IgD-negative memory B cell (primary cell): ENCODE data around the gene AQR. TPM values are rescaled to one million over a fixed set of nuclear protein-coding genes. Genes with fewer than 3 reads are reported as not detected.
"Not testable (repeated sequence)": the region's sequence is repeated elsewhere in the genome, so short reads cannot be mapped to it uniquely, and the experiment has no call there.

Experiments used
- H3K27ac Mint-ChIP-seq, 3 donors: one replicate each; pipeline ENCODE4 v1.8.0; 2020 to 2022; ENCODE audit warnings: mild to moderate bottlenecking in 3 of 3, mixed read lengths in 3 of 3, moderate library complexity in 1 of 3
- H3K27me3 Mint-ChIP-seq: one replicate; pipeline ENCODE4 v1.8.0; 2021; ENCODE audit warnings: mixed read lengths
- H3K36me3 Mint-ChIP-seq: one replicate; pipeline ENCODE4 v1.8.0; 2020; ENCODE audit warnings: mild to moderate bottlenecking, mixed read lengths
- H3K4me1 Mint-ChIP-seq, 3 donors: one replicate each; pipeline ENCODE4 v1.8.0; 2020 to 2022; ENCODE audit warnings: mixed read lengths in 3 of 3, mild to moderate bottlenecking in 1 of 3
- H3K4me3 Mint-ChIP-seq, 4 donors: one replicate each; pipeline ENCODE4 v1.8.0; 2020 to 2022; ENCODE audit warnings: mild to moderate bottlenecking in 4 of 4, mixed read lengths in 4 of 4, moderate library complexity in 3 of 4
- H3K9me3 Mint-ChIP-seq, 3 donors: one replicate each; pipeline ENCODE4 v1.8.0; 2020 to 2021; ENCODE audit warnings: mixed read lengths in 3 of 3, mild to moderate bottlenecking in 1 of 3
- polyA plus RNA-seq: library from polyadenylated mRNA; unstranded; fragments of 300-500 nt; fragmentation: Illumina TruSeq; gene quantifications from one replicate; pipeline ENCODE4 v1.2.3, GENCODE V29; 2021

AQR gene
- polyA plus RNA-seq, 1 donor from 2014 or later: 11.1 TPM

DNA sequence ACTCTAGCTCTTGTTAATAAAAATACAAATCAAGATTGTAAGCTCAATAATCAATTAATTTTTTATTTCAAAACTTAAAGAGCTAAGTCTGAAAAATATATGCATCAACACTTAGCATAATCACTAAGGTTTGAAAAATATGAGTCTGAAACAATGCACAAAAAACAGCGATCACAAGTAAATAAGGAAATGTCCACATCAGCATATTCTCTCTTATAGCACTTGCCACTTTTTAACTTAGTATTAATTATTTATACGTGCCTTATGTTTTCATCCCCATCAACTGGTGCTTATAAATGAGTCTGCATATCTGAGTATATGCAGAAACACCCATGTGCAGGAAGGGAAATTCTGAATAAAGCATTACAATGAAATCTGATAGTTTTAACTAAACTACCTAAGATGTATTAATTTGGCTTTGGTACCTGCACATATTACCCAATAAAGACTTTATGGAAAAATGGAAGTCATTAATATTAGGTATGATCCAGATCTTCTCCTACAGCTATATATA is 28.3 kb downstream of the AQR start:
- no peaks in the 10 kb centered on the region for H3K4me1 Mint-ChIP-seq
- H3K9me3 Mint-ChIP-seq: no peaks in the 10 kb centered on the region
- H3K36me3 Mint-ChIP-seq: peaks cover 7% of the 10 kb centered on the region
- H3K27me3 Mint-ChIP-seq: no peaks in the 10 kb centered on the region
- H3K4me3 Mint-ChIP-seq: no peak overlapping the region
- no peak overlapping the region for H3K27ac Mint-ChIP-seq

DNA sequence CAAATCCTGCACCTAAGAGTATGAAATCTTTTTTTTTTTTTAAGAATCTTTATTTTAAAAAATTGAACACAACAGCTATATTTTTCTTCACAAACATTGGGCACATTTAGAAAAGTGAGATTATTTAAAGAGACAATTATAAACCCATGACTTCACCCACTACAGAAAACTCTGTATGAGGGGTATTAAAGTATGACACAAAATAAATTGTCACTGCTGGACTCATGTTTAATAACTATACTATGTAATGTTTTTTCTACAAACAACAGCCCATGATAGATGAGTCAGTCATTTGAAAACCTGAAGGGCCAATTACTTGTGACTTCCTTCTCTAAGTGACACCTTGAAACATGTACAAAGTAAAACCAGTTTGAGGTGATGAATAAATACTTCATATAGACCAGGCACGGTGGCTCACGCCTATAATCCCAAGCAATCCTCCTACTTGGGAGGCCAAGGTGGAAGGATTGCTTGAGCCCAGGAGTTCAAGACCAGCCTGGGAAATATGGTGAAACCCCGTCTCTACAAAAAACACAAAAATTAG is 36.0 kb downstream of the AQR start:
- Mint-ChIP-seq H3K4me1 (no peaks in the 10 kb centered on the region), H3K4me3 (peak overlapping the region in 1 of 4 donors; percentile 30), H3K36me3 (peaks cover 25% of the 10 kb centered on the region), H3K27ac (no peak overlapping the region), H3K27me3 (no peaks in the 10 kb centered on the region), H3K9me3 (peaks cover 0 to 3% (median 0%) of the 10 kb centered on the region in 3 donors)

GRCh38 chr15:34928349-34928748 is 41.2 kb downstream of the AQR start:
- H3K36me3 Mint-ChIP-seq: peaks cover 28% of the 10 kb centered on the region
- not testable (repeated sequence) for H3K4me1 Mint-ChIP-seq, H3K27ac Mint-ChIP-seq, H3K9me3 Mint-ChIP-seq, H3K4me3 Mint-ChIP-seq, H3K27me3 Mint-ChIP-seq

DNA sequence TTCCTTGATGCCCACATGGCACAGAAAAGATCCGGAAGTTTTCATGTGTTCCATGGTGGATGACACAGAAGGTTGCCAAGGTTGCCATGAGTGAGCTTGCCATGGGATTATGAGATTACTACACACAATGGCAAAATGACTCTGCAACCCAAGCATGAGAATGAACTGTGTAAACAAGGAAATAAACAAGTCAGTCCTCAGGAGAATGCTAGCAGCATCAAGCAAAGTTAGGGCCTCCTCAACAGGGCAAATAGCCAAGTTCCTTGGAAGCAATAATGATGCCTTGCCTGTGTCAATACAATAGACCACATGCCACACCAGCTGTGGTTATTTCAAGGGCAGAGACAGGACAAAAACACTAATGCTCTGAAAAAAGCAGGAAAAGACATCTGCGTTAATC is 41.8 kb downstream of the AQR start:
- Mint-ChIP-seq H3K27me3 (no peaks in the 10 kb centered on the region), H3K9me3 (peaks cover 0 to 3% (median 0%) of the 10 kb centered on the region in 3 donors), H3K4me1 (peaks cover 0 to 2% (median 0%) of the 10 kb centered on the region in 3 donors), H3K27ac (no peak overlapping the region), H3K36me3 (peaks cover 25% of the 10 kb centered on the region), H3K4me3 (no peak overlapping the region)

DNA sequence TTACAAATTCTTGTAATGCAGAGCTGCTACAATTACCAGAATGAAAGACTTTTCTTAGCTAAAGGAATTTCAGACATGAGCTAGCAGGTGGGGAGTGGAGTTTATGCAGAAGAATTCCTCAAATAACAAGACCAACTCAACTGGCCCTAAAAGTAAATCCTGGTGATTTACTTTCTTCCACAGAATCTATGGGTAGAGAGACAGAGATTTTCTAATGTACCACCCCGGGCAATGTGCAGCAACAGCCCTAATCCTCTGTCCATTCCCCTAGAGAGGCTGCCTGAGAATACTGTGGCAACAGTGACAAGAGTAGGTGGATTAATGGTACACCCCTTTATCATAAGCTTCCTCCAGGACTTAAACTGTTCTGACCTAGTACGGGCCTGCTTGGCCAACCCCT is 55.2 kb downstream of the AQR start:
- Mint-ChIP-seq H3K36me3 (peaks cover 6% of the 10 kb centered on the region), H3K4me3 (no peak overlapping the region), H3K9me3 (no peaks in the 10 kb centered on the region)

DNA sequence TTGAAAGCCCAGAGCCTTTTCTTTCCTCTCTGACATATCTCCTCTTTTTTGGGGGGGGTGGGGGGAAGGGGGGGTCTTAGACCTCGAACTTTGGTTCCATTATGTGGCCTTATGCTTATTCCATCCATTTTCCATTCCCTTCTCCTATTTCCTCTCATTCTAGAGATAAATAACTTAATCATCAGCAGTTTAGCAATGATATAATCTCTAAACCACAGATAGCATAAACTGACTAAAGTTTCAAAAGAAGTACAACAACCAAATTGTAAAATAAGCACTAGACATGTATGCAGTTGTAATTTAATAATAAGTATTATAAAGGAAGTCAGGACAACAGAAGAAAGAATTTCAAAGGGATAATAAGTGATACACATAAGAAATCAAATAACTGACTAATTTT is 64.5 kb downstream of the AQR start:
- H3K27me3 Mint-ChIP-seq: no peaks in the 10 kb centered on the region
- peaks cover 8% of the 10 kb centered on the region for H3K36me3 Mint-ChIP-seq
- no peak overlapping the region for H3K4me3 Mint-ChIP-seq
- peaks cover 0 to 2% (median 0%) of the 10 kb centered on the region in 3 donors for H3K4me1 Mint-ChIP-seq
- no peaks in the 10 kb centered on the region for H3K9me3 Mint-ChIP-seq
- peak overlapping the region in 1 of 3 donors; percentile 47 for H3K27ac Mint-ChIP-seq

More for the DNA sequence above, 55.2 kb downstream of the AQR start:
- H3K4me1 Mint-ChIP-seq: no peaks in the 10 kb centered on the region
- H3K27ac Mint-ChIP-seq: no peak overlapping the region
- H3K27me3 Mint-ChIP-seq: no peaks in the 10 kb centered on the region

GRCh38 chr15:34904527-34904926 is 65.0 kb downstream of the AQR start:
- peaks cover 8% of the 10 kb centered on the region for H3K36me3 Mint-ChIP-seq
- H3K27ac Mint-ChIP-seq: peak overlapping the region in 1 of 3 donors; percentile 47
- no peaks in the 10 kb centered on the region for H3K9me3 Mint-ChIP-seq
- no peak overlapping the region for H3K4me3 Mint-ChIP-seq
- H3K27me3 Mint-ChIP-seq: no peaks in the 10 kb centered on the region
- H3K4me1 Mint-ChIP-seq: peaks cover 0 to 2% (median 0%) of the 10 kb centered on the region in 3 donors

DNA sequence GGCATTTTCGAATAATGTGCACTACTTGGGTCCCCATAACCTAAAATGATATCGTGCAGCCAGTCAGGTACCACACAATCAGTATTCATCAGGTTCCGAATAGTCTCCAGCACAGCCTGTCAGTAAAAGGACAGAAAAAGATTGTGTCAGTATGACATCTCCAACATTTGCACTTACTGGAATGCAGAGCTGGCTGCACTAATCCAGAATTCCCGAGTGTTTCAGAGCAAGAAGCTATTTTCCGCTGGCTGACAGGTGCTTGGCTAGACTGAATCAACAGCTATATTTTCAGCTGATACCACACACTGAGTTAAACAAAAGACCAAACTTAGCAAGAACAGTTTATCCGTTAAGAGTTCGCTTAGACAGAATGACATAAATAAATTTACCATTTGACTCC is 68.8 kb downstream of the AQR start:
- Mint-ChIP-seq H3K9me3 (peaks cover 0 to 2% (median 2%) of the 10 kb centered on the region in 3 donors), H3K27me3 (no peaks in the 10 kb centered on the region), H3K36me3 (peaks cover 18% of the 10 kb centered on the region), H3K4me3 (no peak overlapping the region), H3K4me1 (peaks cover 0 to 2% (median 0%) of the 10 kb centered on the region in 3 donors), H3K27ac (no peak overlapping the region)

- Mint-ChIP-seq H3K36me3 (peaks cover 41% of the 10 kb centered on the region), H3K27ac (no peak overlapping the region), H3K4me1 (peaks cover 0 to 1% (median 0%) of the 10 kb centered on the region in 3 donors)
These were observed 73.4 kb downstream of the AQR start for GRCh38 chr15:34896183-34896582.

DNA sequence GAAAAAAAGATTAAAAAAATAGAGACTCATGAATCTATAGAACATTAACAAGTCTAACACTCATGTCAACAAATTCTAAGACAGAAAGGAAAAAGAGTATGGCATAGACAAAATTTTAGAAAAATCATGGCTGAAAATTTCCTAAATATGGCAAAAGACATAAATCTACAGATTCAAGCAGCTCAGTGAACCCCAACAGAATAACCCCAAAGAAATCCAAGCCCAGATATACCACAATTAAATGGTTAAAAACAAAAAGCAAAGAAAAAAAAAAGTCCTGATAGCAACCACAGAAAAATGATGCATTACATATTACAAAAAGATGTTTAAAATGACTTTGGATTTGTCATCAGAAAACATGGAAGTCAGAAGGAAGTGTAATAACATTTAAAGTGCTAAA is 75.6 kb downstream of the AQR start:
- H3K9me3 Mint-ChIP-seq: peaks cover 15 to 21% (median 17%) of the 10 kb centered on the region in 3 donors
- no peaks in the 10 kb centered on the region for H3K27me3 Mint-ChIP-seq
- H3K27ac Mint-ChIP-seq: no peak overlapping the region
- peak overlapping the region in 1 of 4 donors; percentile 34 for H3K4me3 Mint-ChIP-seq
- H3K4me1 Mint-ChIP-seq: peaks cover 0 to 1% (median 0%) of the 10 kb centered on the region in 3 donors
- peaks cover 45% of the 10 kb centered on the region for H3K36me3 Mint-ChIP-seq

More at GRCh38 chr15:34896183-34896582, 73.4 kb downstream of the AQR start:
- Mint-ChIP-seq H3K4me3 (no peak overlapping the region), H3K27me3 (no peaks in the 10 kb centered on the region), H3K9me3 (peaks cover 13 to 21% (median 17%) of the 10 kb centered on the region in 3 donors)

GRCh38 chr15:34892963-34893591 is 76.5 kb downstream of the AQR start:
- H3K27me3 Mint-ChIP-seq: no peaks in the 10 kb centered on the region
- H3K9me3 Mint-ChIP-seq: peaks cover 15 to 21% (median 17%) of the 10 kb centered on the region in 3 donors
- peaks cover 0 to 1% (median 0%) of the 10 kb centered on the region in 3 donors for H3K4me1 Mint-ChIP-seq
- no peak overlapping the region for H3K4me3 Mint-ChIP-seq
- H3K36me3 Mint-ChIP-seq: peaks cover 45% of the 10 kb centered on the region
- no peak overlapping the region for H3K27ac Mint-ChIP-seq

- H3K27ac Mint-ChIP-seq: no peak overlapping the region
- no peaks in the 10 kb centered on the region for H3K27me3 Mint-ChIP-seq
- H3K36me3 Mint-ChIP-seq: peaks cover 33% of the 10 kb centered on the region
- peaks cover 0 to 1% (median 0%) of the 10 kb centered on the region in 3 donors for H3K4me1 Mint-ChIP-seq
- H3K4me3 Mint-ChIP-seq: no peak overlapping the region
- H3K9me3 Mint-ChIP-seq: peaks cover 13 to 21% (median 16%) of the 10 kb centered on the region in 3 donors
These were observed 79.1 kb downstream of the AQR start for GRCh38 chr15:34890424-34890823.

DNA sequence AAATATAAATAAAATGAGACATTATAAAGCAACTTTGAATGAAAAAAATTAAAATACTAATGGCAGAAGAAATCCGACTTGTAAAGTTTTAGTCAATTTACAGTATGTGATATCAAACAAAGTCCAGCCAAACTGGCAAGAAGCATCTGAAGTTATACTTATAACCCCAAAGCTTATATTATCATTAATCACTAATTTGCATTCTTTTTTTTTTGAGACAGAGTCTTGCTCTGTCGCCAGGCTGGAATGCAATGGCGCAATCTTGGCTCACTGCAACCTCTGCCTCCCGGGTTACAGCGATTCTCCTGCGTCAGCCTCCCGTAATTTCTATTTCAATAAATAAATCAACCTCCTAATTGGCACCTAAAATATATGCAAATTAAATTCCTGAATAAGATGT is 80.1 kb downstream of the AQR start:
- Mint-ChIP-seq H3K4me3 (no peak overlapping the region), H3K36me3 (peaks cover 32% of the 10 kb centered on the region), H3K27me3 (no peaks in the 10 kb centered on the region), H3K27ac (no peak overlapping the region), H3K4me1 (no peaks in the 10 kb centered on the region), H3K9me3 (peaks cover 11 to 21% (median 16%) of the 10 kb centered on the region in 3 donors)

GRCh38 chr15:34886134-34886533 is 83.4 kb downstream of the AQR start:
- Mint-ChIP-seq H3K9me3 (peaks cover 0 to 1% (median 0%) of the 10 kb centered on the region in 3 donors), H3K27me3 (no peaks in the 10 kb centered on the region), H3K36me3 (peaks cover 11% of the 10 kb centered on the region), H3K4me3 (no peak overlapping the region), H3K27ac (no peak overlapping the region), H3K4me1 (no peaks in the 10 kb centered on the region)

DNA sequence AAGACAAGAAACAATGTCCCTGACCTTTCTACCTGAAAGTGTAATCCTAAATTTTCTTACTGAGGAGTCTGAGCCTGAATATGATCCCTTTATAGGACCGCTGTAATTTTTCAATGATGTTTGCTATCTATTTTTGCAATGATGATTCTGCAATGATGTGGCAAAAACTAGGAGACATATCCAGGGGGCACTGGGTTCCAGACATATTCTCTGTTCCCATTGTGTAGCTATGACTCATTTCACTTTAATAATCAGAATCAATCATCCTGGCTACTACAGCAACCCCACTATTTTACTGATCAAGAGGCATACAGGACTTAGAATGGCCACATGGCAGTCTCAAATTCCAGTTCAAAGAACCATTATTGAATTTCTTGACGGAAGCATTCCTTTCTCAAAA is 85.9 kb downstream of the AQR start:
- Mint-ChIP-seq H3K27ac (no peak overlapping the region), H3K4me1 (no peaks in the 10 kb centered on the region), H3K4me3 (no peak overlapping the region), H3K9me3 (no peaks in the 10 kb centered on the region), H3K36me3 (peaks cover 9% of the 10 kb centered on the region), H3K27me3 (no peaks in the 10 kb centered on the region)

DNA sequence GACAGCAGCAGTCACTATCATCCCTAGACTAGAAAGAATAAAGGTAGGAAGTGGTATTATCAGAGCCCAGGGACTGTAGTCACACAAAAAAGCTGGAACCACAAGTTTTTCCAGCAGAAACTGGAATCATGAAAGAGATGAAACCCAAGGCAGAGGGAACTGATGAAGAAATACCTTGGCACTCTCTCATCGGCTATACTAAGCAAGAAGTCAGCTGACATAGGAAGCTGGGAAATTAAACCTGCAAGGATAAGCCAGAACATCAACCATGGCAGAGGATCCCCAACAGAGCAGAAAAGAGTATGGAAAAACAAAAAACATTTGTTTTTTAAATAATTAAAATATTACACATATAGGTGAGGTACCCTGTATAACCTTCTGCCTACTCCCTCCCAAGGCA is 86.5 kb downstream of the AQR start:
- Mint-ChIP-seq H3K9me3 (no peaks in the 10 kb centered on the region), H3K36me3 (peaks cover 9% of the 10 kb centered on the region), H3K4me3 (no peak overlapping the region), H3K4me1 (no peaks in the 10 kb centered on the region), H3K27ac (peak overlapping the region in 1 of 3 donors; percentile 39), H3K27me3 (no peaks in the 10 kb centered on the region)
